Caco-2 (cell line): Measurements from ENCODE around the gene RPL19. TPM values are rescaled to one million over a fixed set of nuclear protein-coding genes. Genes with fewer than 3 reads are reported as not detected.

ENCODE experiments used
- BruUV-seq: library from RNA; stranded (reverse); fragments of 400-500 nt; replicated peaks from 2 replicates; lab custom pipeline; 2021; lab: Mats Ljungman, UMichigan
- CTCF ChIA-PET: fragments of 300-600 bp; sonication (Branson Sonifier 250); formaldehyde crosslinking; loops from one replicate; lab custom pipeline; 2022; ENCODE audit warnings: antibody characterized with exemption; lab: Charles Lee
- POLR2A ChIA-PET: fragments of 300-600 bp; sonication (Branson Sonifier 250); formaldehyde crosslinking; loops from one replicate; lab custom pipeline; 2022; ENCODE audit warnings: antibody characterized with exemption; lab: Charles Lee
- DNase-seq, 2 experiments: peaks; one replicate each; pipeline versions ENCODE4 v3.0.0 to v3.0.0-alpha.2; 2020 to 2022
- H3K27me3 ChIP-seq: replicated peaks from 2 replicates; pipeline ENCODE4 v1.6.0; 2011; ENCODE audit warnings: low read length; ENCODE audit not compliant: control insufficient read depth, insufficient read depth
- H3K36me3 ChIP-seq: 2 replicates; pipeline ENCODE4 v1.5.1; 2011; ENCODE audit warnings: low read length; ENCODE audit not compliant: control insufficient read depth, insufficient read depth
- H3K4me1 ChIP-seq: fragments of 250-450 bp; sonication (Bioruptor Pico); 2 replicates; pipeline ENCODE4 v1.5.1; 2020; ENCODE audit warnings: mild to moderate bottlenecking
- H3K4me3 ChIP-seq: 2 replicates; pipeline ENCODE4 v1.5.1; 2011; ENCODE audit warnings: low read depth, mild to moderate bottlenecking, control low read depth, low read length
- H3K9me3 ChIP-seq: fragments of 250-450 bp; sonication (Bioruptor Pico); 2 replicates; pipeline ENCODE4 v1.5.1; 2020; ENCODE audit warnings: mild to moderate bottlenecking, moderate library complexity
- H3K27ac Mint-ChIP-seq: one replicate; pipeline ENCODE4 v1.8.0; 2022; ENCODE audit warnings: mixed read lengths; ENCODE audit not compliant: unreplicated experiment
- H3K27me3 Mint-ChIP-seq: one replicate; pipeline ENCODE4 v1.8.0; 2022; ENCODE audit warnings: mixed read lengths; ENCODE audit not compliant: insufficient read depth, unreplicated experiment
- H3K36me3 Mint-ChIP-seq: one replicate; pipeline ENCODE4 v1.8.0; 2022; ENCODE audit warnings: mild to moderate bottlenecking, mixed read lengths; ENCODE audit not compliant: insufficient read depth, unreplicated experiment
- H3K4me1 Mint-ChIP-seq: one replicate; pipeline ENCODE4 v1.8.0; 2022; ENCODE audit warnings: low read depth, mixed read lengths; ENCODE audit not compliant: unreplicated experiment
- H3K4me3 Mint-ChIP-seq: one replicate; pipeline ENCODE4 v1.8.0; 2022; ENCODE audit warnings: mild to moderate bottlenecking, moderate library complexity, mixed read lengths; ENCODE audit not compliant: unreplicated experiment
- H3K9me3 Mint-ChIP-seq: one replicate; pipeline ENCODE4 v1.8.0; 2022; ENCODE audit warnings: mixed read lengths; ENCODE audit not compliant: unreplicated experiment
- intact Hi-C: fragments of 100-400 bp; cut with micrococcal nuclease; formaldehyde crosslinking; loops from one replicate; pipeline ENCODE4 v1.10.0; 2022; ENCODE audit not compliant: unreplicated experiment
- total RNA-seq: library from RNA; stranded (reverse); gene quantifications from 2 replicates; pipeline ENCODE4 v1.2.3, GENCODE V29; 2022
- TF ChIP-seq, protein P1 (sequence below), 2 experiments: fragments of 200-600 bp in 1 of 2; IDR thresholded peaks; 1 replicate in 1 of 2; 2 replicates in 1 of 2; pipeline versions ENCODE4 v1.5.1 to v1.8.0; 2011 to 2022; ENCODE audit warnings: antibody characterized with exemption in 1 of 2, control low read depth in 1 of 2, inconsistent platforms in 1 of 2, low read depth in 1 of 2, low read length in 1 of 2, mild to moderate bottlenecking in 1 of 2, moderate library complexity in 1 of 2; ENCODE audit not compliant: insufficient read depth in 1 of 2, severe bottlenecking in 1 of 2, unreplicated experiment in 1 of 2

RPL19 gene
- total RNA-seq, 1 experiment from 2014 or later = 1,825 TPM

DNA sequence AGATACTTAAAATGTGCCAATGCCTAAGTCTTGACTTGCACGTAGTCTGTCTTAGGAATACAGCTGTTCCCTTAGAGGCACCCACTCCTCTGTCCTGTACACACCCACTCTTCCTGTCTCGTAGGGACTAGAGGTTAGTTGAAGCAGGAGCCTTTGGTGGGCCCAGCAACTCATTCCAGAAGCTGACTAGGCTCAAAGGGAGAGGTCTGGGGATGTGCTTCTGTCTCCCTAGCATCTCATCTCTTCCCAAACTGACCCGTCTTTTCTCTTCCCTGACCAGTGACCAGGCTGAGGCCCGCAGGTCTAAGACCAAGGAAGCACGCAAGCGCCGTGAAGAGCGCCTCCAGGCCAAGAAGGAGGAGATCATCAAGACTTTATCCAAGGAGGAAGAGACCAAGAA, 4.2 kb downstream of the RPL19 start:
- Histone ChIP-seq H3K36me3 (peaks cover 13% of the 10 kb centered on the region), H3K4me1 (peaks cover 6% of the 10 kb centered on the region; the same call in 1 of the 2 replicates), H3K4me3 (no peak overlapping the region), H3K9me3 (no peaks in the 10 kb centered on the region), H3K27me3 (no peaks in the 10 kb centered on the region)
- POLR2A ChIA-PET = no interaction called here
- intact Hi-C loops = no loop called here
- Mint-ChIP-seq H3K9me3 (no peaks in the 10 kb centered on the region), H3K27ac (peak overlapping the region; percentile 4), H3K4me3 (no peak overlapping the region), H3K27me3 (no peaks in the 10 kb centered on the region), H3K36me3 (peaks cover 63% of the 10 kb centered on the region), H3K4me1 (peaks cover 6% of the 10 kb centered on the region)
- BruUV-seq = no TSS peak
- CTCF ChIA-PET = interaction anchor here (6.6 kb wide), 1 partner anchor 42 kb away, joined by 123 read pairs; no protein-coding TSS in a partner anchor
- no peak for DNase-seq
- TF ChIP-seq, protein P1, sequence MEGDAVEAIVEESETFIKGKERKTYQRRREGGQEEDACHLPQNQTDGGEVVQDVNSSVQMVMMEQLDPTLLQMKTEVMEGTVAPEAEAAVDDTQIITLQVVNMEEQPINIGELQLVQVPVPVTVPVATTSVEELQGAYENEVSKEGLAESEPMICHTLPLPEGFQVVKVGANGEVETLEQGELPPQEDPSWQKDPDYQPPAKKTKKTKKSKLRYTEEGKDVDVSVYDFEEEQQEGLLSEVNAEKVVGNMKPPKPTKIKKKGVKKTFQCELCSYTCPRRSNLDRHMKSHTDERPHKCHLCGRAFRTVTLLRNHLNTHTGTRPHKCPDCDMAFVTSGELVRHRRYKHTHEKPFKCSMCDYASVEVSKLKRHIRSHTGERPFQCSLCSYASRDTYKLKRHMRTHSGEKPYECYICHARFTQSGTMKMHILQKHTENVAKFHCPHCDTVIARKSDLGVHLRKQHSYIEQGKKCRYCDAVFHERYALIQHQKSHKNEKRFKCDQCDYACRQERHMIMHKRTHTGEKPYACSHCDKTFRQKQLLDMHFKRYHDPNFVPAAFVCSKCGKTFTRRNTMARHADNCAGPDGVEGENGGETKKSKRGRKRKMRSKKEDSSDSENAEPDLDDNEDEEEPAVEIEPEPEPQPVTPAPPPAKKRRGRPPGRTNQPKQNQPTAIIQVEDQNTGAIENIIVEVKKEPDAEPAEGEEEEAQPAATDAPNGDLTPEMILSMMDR (IDR thresholded peaks at IDR 0.05; ENCODE audit: insufficient read depth in 1 of 2, low read depth in 1 of 2, low read length in 1 of 2, severe bottlenecking in 1 of 2, unreplicated experiment in 1 of 2) = no peak

DNA sequence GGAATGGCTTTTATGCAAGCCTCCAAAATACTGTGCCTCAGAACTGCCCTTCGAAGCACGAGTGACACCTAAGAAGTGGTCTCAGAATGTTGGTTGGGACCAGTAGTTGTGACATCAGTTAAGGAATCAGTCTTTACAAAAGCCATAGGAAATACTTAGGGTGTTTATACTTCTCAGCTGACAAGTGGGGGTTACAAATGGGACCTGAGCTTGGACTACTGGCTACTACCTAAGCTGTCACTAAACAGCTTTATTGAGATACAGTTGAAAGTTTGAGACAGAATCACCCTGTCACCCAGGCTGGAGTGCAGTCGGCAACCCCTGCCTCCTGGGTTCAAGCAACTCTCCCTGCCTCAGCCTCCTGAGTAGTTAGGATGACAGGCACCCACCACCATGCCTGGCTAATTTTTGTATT, 5.0 kb downstream of the RPL19 start:
- BruUV-seq = no TSS peak
- Mint-ChIP-seq H3K27ac (peak overlapping the region; percentile 4), H3K36me3 (peaks cover 56% of the 10 kb centered on the region), H3K4me3 (no peak overlapping the region), H3K9me3 (no peaks in the 10 kb centered on the region), H3K4me1 (no peaks in the 10 kb centered on the region), H3K27me3 (no peaks in the 10 kb centered on the region)
- no peak overlapping the region for H3K4me3 ChIP-seq
- peaks cover 6% of the 10 kb centered on the region; the same call in 1 of the 2 replicates for H3K4me1 ChIP-seq
- intact Hi-C loops = loop anchor here (5.0 kb wide), 1 partner anchor 342 kb away; no protein-coding TSS in a partner anchor
- no peaks in the 10 kb centered on the region for H3K27me3 ChIP-seq
- H3K9me3 ChIP-seq = no peaks in the 10 kb centered on the region
- POLR2A ChIA-PET = no interaction called here
- H3K36me3 ChIP-seq = peaks cover 13% of the 10 kb centered on the region
- CTCF ChIA-PET = interaction anchor here (0.6 to 6.6 kb wide), 3 partner anchors 37 to 147 kb away, joined by 4 to 123 read pairs (median 4); no protein-coding TSS in a partner anchor
- TF ChIP-seq, protein P1 (IDR thresholded peaks at IDR 0.05; ENCODE audit: insufficient read depth in 1 of 2, low read depth in 1 of 2, low read length in 1 of 2, severe bottlenecking in 1 of 2, unreplicated experiment in 1 of 2) = no peak
- no peak for DNase-seq

DNA sequence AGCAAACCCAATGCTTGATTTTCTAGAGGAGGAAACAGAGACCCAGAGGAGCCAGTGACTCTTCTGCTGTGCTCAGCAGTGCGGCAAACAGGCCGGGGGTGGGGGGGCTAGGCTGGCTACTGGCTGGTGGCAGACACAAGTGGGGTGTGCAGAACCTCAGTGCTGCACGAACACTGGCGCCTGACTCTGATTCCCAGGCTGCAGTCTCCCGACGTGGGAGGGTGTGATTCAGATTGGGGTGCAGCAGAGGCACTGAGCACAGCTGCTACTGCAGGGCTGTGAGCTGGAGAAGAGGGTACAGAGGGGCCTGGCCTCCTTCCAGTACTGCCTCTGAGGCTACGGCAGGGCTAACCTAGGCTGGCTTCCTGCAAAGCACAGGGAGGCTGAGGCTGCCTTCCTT, 8.1 kb downstream of the RPL19 start:
- no TSS peak for BruUV-seq
- Histone ChIP-seq H3K4me1 (no peaks in the 10 kb centered on the region), H3K36me3 (peaks cover 3% of the 10 kb centered on the region), H3K9me3 (no peaks in the 10 kb centered on the region), H3K27me3 (no peaks in the 10 kb centered on the region), H3K4me3 (no peak overlapping the region)
- TF ChIP-seq, protein P1 (IDR thresholded peaks at IDR 0.05; ENCODE audit: insufficient read depth in 1 of 2, low read depth in 1 of 2, low read length in 1 of 2, severe bottlenecking in 1 of 2, unreplicated experiment in 1 of 2) = no peak
- H3K36me3 Mint-ChIP-seq = peaks cover 26% of the 10 kb centered on the region
- peaks cover 5% of the 10 kb centered on the region for H3K27me3 Mint-ChIP-seq
- no peak overlapping the region for H3K27ac Mint-ChIP-seq
- H3K9me3 Mint-ChIP-seq = no peaks in the 10 kb centered on the region
- no peak for DNase-seq
- CTCF ChIA-PET = interaction anchor here (1.1 to 6.6 kb wide), 5 partner anchors 10 to 339 kb away, joined by 3 to 123 read pairs (median 4); no protein-coding TSS in a partner anchor
- intact Hi-C loops = loop anchor here (5.0 kb wide), 1 partner anchor 339 kb away; no protein-coding TSS in a partner anchor
- POLR2A ChIA-PET = no interaction called here
- no peak overlapping the region for H3K4me3 Mint-ChIP-seq
- H3K4me1 Mint-ChIP-seq = no peaks in the 10 kb centered on the region
